HepG2 (cell line): ENCODE results near the gene TMEM121. TPM values are rescaled to one million over a fixed set of nuclear protein-coding genes. Genes with fewer than 3 reads are reported as not detected.
A peak's percentile ranks its signal among the peaks of the same experiment; 100 is the strongest.

Experiments used
- AGO1 ChIP-seq: fragments of 200-400 bp; formaldehyde crosslinking; IDR thresholded peaks from 2 replicates; pipeline ENCODE4 v1.6.1; 2017; ENCODE audit warnings: mild to moderate bottlenecking, low read depth, low read length, moderate library complexity; ENCODE audit not compliant: poor library complexity, severe bottlenecking
- AHR ChIP-seq: IDR thresholded peaks from 2 replicates; pipeline ENCODE4 v1.6.1; 2018; ENCODE audit warnings: missing genetic modification reagents, missing compliant biosample characterization
- FOXA3 ChIP-seq: IDR thresholded peaks from 2 replicates; pipeline ENCODE4 v1.6.1; 2016; ENCODE audit warnings: missing genetic modification reagents, missing compliant biosample characterization
- HES4 ChIP-seq: sonication (generic); formaldehyde crosslinking; IDR thresholded peaks from 2 replicates; pipeline ENCODE4 v1.9.0; 2021; ENCODE audit warnings: mild to moderate bottlenecking, missing genetic modification reagents, borderline replicate concordance
- HNRNPL ChIP-seq: fragments of 200-400 bp; formaldehyde crosslinking; IDR thresholded peaks from 2 replicates; pipeline ENCODE4 v1.6.1; 2017; ENCODE audit warnings: mild to moderate bottlenecking, low read depth, low read length
- MIXL1 ChIP-seq: IDR thresholded peaks from 2 replicates; pipeline ENCODE4 v1.6.1; 2016
- MXI1 ChIP-seq: IDR thresholded peaks from 3 replicates; pipeline ENCODE4 v1.6.1; 2012; ENCODE audit warnings: low read depth, low read length, inconsistent platforms, borderline replicate concordance
- NONO ChIP-seq, 2 experiments: fragments of 450-650 bp in 1 of 2; sonication (generic) in 1 of 2; formaldehyde crosslinking in 1 of 2; IDR thresholded peaks in 1 of 2; conservative IDR thresholded peaks in 1 of 2; 2 replicates each; pipeline versions ENCODE4 v1.6.1 to v1.8.0; 2017 to 2022; ENCODE audit warnings: mild to moderate bottlenecking in 1 of 2, missing genetic modification reagents in 1 of 2, moderate library complexity in 1 of 2
- RBFOX2 ChIP-seq: fragments of 200-400 bp; formaldehyde crosslinking; IDR thresholded peaks from 2 replicates; pipeline ENCODE4 v1.6.1; 2017; ENCODE audit warnings: low read depth, mild to moderate bottlenecking, low read length
- SAFB2 ChIP-seq: sonication (generic); formaldehyde crosslinking; IDR thresholded peaks from 2 replicates; pipeline ENCODE4 v1.5.1; 2020; ENCODE audit warnings: missing genetic modification reagents, low read depth, mild to moderate bottlenecking, borderline replicate concordance
- YEATS2 ChIP-seq: sonication (generic); formaldehyde crosslinking; IDR thresholded peaks from 2 replicates; pipeline ENCODE4 v1.4.0; 2020; ENCODE audit warnings: missing genetic modification reagents, borderline replicate concordance
- ZBTB4 ChIP-seq: sonication (generic); formaldehyde crosslinking; IDR thresholded peaks from 2 replicates; pipeline ENCODE4 v1.4.0; 2020; ENCODE audit warnings: missing genetic modification reagents, mild to moderate bottlenecking, borderline replicate concordance
- ZFYVE20 ChIP-seq: sonication (generic); formaldehyde crosslinking; IDR thresholded peaks from 2 replicates; pipeline ENCODE4 v1.8.0; 2023; ENCODE audit warnings: low read depth, mild to moderate bottlenecking, moderate library complexity, missing genetic modification reagents, borderline replicate concordance
- ZNF136 ChIP-seq: sonication (generic); formaldehyde crosslinking; IDR thresholded peaks from 2 replicates; pipeline ENCODE4 v1.8.1; 2022; ENCODE audit warnings: low read depth, mild to moderate bottlenecking, moderate library complexity, missing genetic modification reagents
- ZNF230 ChIP-seq: sonication (generic); formaldehyde crosslinking; IDR thresholded peaks from 2 replicates; pipeline ENCODE4 v1.4.0; 2020; ENCODE audit warnings: mild to moderate bottlenecking, missing genetic modification reagents
- ZSCAN20 ChIP-seq: sonication (generic); formaldehyde crosslinking; IDR thresholded peaks from 2 replicates; pipeline ENCODE4 v1.4.0; 2020; ENCODE audit warnings: missing genetic modification reagents, mild to moderate bottlenecking, borderline replicate concordance
- ZSCAN21 ChIP-seq: sonication (generic); formaldehyde crosslinking; IDR thresholded peaks from 2 replicates; pipeline ENCODE4 v1.8.0; 2022; ENCODE audit warnings: mild to moderate bottlenecking, missing genetic modification reagents, moderate library complexity, borderline replicate concordance
- polyA plus RNA-seq, 8 experiments: library from polyadenylated mRNA; depleted of rRNA in 3 of 8; stranded (reverse) in 7 of 8; unstranded in 1 of 8; fragments of >200 nt; fragmentation: Illumina TruSeq in 4 of 8; extraction: Trizol in 4 of 8; gene quantifications; 2 replicates each; pipeline versions ENCODE4 v1.2.1 to v1.2.3, GENCODE V29; 2011 to 2016; ENCODE audit warnings: low read depth in 4 of 8, missing spikeins in 1 of 8, mixed read lengths in 1 of 8; ENCODE audit not compliant: insufficient read depth in 1 of 8
- total RNA-seq, 5 experiments: library from RNA; depleted of rRNA; stranded (reverse); fragments of >200 nt; fragmentation: Illumina TruSeq; extraction: Trizol; gene quantifications; 2 replicates each; pipeline ENCODE4 v1.2.3, GENCODE V29; 2016; ENCODE audit warnings: low read depth in 1 of 5
- TF ChIP-seq, protein P1 (sequence below): sonication (generic); formaldehyde crosslinking; IDR thresholded peaks from 2 replicates; pipeline ENCODE4 v1.4.0; 2020; ENCODE audit warnings: missing genetic modification reagents
- TF ChIP-seq, protein P2 (sequence below): sonication (generic); formaldehyde crosslinking; IDR thresholded peaks from 2 replicates; pipeline ENCODE4 v1.4.0; 2020; ENCODE audit warnings: mild to moderate bottlenecking, missing genetic modification reagents, borderline replicate concordance

Gene TMEM121
- total and polyA plus RNA-seq, 2 of the 13 experiments (the other 11 are each of a cell fraction or from before 2014, with no cell fraction given) = 6.6 to 19.0 TPM

- TF ChIP-seq, protein P1, sequence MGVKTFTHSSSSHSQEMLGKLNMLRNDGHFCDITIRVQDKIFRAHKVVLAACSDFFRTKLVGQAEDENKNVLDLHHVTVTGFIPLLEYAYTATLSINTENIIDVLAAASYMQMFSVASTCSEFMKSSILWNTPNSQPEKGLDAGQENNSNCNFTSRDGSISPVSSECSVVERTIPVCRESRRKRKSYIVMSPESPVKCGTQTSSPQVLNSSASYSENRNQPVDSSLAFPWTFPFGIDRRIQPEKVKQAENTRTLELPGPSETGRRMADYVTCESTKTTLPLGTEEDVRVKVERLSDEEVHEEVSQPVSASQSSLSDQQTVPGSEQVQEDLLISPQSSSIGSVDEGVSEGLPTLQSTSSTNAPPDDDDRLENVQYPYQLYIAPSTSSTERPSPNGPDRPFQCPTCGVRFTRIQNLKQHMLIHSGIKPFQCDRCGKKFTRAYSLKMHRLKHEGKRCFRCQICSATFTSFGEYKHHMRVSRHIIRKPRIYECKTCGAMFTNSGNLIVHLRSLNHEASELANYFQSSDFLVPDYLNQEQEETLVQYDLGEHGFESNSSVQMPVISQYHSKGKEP (CRISPR knock-in tag) = no peak
- TF ChIP-seq MIXL1 (CRISPR knock-in tag) = no peak
- no peak for TF ChIP-seq ZNF230 (CRISPR knock-in tag)
- no peak for TF ChIP-seq ZNF136 (CRISPR knock-in tag)
- no peak for TF ChIP-seq HES4 (CRISPR knock-in tag)
- TF ChIP-seq HNRNPL = 0 out of 2 replicates have a peak, but pooled peaks have one; percentile 31
- peak; percentile 38 for TF ChIP-seq AGO1
- no peak; the same call in 1 of the 2 replicates for TF ChIP-seq RBFOX2
- no peak for TF ChIP-seq SAFB2
- TF ChIP-seq ZFYVE20 (CRISPR knock-in tag) = no peak
- TF ChIP-seq ZSCAN20 = no peak
- TF ChIP-seq NONO (IDR thresholded peaks at IDR 0.05) = no peak
- 0 out of 2 replicates have a peak, but pooled peaks have one; percentile 2 for TF ChIP-seq NONO (CRISPR knock-in tag; conservative IDR thresholded peaks at IDR 0.05)
- TF ChIP-seq AHR = no peak
- TF ChIP-seq FOXA3 (CRISPR knock-in tag) = no peak
- TF ChIP-seq, protein P2, sequence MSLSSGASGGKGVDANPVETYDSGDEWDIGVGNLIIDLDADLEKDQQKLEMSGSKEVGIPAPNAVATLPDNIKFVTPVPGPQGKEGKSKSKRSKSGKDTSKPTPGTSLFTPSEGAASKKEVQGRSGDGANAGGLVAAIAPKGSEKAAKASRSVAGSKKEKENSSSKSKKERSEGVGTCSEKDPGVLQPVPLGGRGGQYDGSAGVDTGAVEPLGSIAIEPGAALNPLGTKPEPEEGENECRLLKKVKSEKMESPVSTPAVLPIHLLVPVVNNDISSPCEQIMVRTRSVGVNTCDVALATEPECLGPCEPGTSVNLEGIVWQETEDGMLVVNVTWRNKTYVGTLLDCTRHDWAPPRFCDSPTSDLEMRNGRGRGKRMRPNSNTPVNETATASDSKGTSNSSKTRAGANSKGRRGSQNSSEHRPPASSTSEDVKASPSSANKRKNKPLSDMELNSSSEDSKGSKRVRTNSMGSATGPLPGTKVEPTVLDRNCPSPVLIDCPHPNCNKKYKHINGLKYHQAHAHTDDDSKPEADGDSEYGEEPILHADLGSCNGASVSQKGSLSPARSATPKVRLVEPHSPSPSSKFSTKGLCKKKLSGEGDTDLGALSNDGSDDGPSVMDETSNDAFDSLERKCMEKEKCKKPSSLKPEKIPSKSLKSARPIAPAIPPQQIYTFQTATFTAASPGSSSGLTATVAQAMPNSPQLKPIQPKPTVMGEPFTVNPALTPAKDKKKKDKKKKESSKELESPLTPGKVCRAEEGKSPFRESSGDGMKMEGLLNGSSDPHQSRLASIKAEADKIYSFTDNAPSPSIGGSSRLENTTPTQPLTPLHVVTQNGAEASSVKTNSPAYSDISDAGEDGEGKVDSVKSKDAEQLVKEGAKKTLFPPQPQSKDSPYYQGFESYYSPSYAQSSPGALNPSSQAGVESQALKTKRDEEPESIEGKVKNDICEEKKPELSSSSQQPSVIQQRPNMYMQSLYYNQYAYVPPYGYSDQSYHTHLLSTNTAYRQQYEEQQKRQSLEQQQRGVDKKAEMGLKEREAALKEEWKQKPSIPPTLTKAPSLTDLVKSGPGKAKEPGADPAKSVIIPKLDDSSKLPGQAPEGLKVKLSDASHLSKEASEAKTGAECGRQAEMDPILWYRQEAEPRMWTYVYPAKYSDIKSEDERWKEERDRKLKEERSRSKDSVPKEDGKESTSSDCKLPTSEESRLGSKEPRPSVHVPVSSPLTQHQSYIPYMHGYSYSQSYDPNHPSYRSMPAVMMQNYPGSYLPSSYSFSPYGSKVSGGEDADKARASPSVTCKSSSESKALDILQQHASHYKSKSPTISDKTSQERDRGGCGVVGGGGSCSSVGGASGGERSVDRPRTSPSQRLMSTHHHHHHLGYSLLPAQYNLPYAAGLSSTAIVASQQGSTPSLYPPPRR = no peak
- no peak for TF ChIP-seq MXI1
- 0 out of 2 replicates have a peak, but pooled peaks have one; percentile 25 for TF ChIP-seq ZSCAN21 (CRISPR knock-in tag)
- no peak for TF ChIP-seq ZBTB4 (CRISPR knock-in tag)
- TF ChIP-seq YEATS2 (CRISPR knock-in tag) = no peak
Measured at GRCh38 chr14:105487986-105488777, 38.2 kb upstream of the TMEM121 start (continued).
